Endothelial cell of umbilical vein (primary cell): ENCODE measurements around the gene SLC35A3. TPM values are rescaled to one million over a fixed set of nuclear protein-coding genes. Genes with fewer than 3 reads are reported as not detected.
A peak's percentile ranks its signal among the peaks of the same experiment; 100 is the strongest.

Experiments used
- BruUV-seq: library from RNA; stranded (reverse); fragments of 400-500 nt; replicated peaks from 2 replicates; lab custom pipeline; 2021; lab: Mats Ljungman, UMichigan
- CTCF ChIA-PET: fragments of 300-600, 350-600 bp; sonication (Branson Sonifier 250); formaldehyde crosslinking; loops from one replicate; lab custom pipeline; 2021; ENCODE audit warnings: antibody characterized with exemption, inconsistent platforms; lab: Charles Lee
- POLR2A ChIA-PET: fragments of 300-600, 350-600 bp; sonication (Branson Sonifier 250); formaldehyde crosslinking; loops from one replicate; lab custom pipeline; 2021; ENCODE audit warnings: antibody characterized with exemption, inconsistent platforms; lab: Charles Lee
- DNase-seq: peaks from one replicate; pipeline ENCODE4 v3.0.0-alpha.2; 2011; ENCODE audit warnings: low read depth, low spot score
- FAIRE-seq: peaks from 2 replicates; lab custom pipeline; 2011; peaks lifted over from hg19 to GRCh38; lab: Jason Lieb, UNC
- H2AFZ ChIP-seq: 2 replicates; pipeline ENCODE4 v1.6.0; 2012; ENCODE audit warnings: low read depth, low read length, control low read depth, inconsistent platforms
- H3K27ac ChIP-seq: 2 replicates; pipeline ENCODE4 v1.5.1; 2011; ENCODE audit warnings: low read depth, mild to moderate bottlenecking, control low read depth, low read length, moderate library complexity; ENCODE audit not compliant: insufficient read depth
- H3K27me3 ChIP-seq, 2 experiments: 2 replicates each; pipeline versions ENCODE4 v1.6.0 to v1.6.1; 2011; ENCODE audit warnings: low read length in 2 of 2, mixed read lengths in 1 of 2; ENCODE audit not compliant: control insufficient read depth in 2 of 2, insufficient read depth in 2 of 2
- H3K36me3 ChIP-seq, 2 experiments: 2 replicates in 1 of 2; 3 replicates in 1 of 2; pipeline ENCODE4 v1.5.1; 2011; ENCODE audit warnings: low read length in 2 of 2, mild to moderate bottlenecking in 1 of 2, moderate library complexity in 1 of 2; ENCODE audit not compliant: control insufficient read depth in 2 of 2, insufficient read depth in 2 of 2; ENCODE audit errors: extremely low read depth in 1 of 2
- H3K4me1 ChIP-seq: 3 replicates; pipeline ENCODE4 v1.5.1; 2011; ENCODE audit warnings: mild to moderate bottlenecking, low read length; ENCODE audit not compliant: control insufficient read depth, insufficient read depth; ENCODE audit errors: extremely low read depth
- H3K4me2 ChIP-seq: 2 replicates; pipeline ENCODE4 v1.6.1; 2011; ENCODE audit warnings: low read length, control low read depth, mixed read lengths; ENCODE audit not compliant: insufficient read depth
- H3K4me3 ChIP-seq, 3 experiments: fragments of 200-600 bp in 1 of 3; sonication (generic), shearing (Covaris generic) in 1 of 3; replicated peaks in 1 of 3; 2 replicates each; pipeline ENCODE4 v1.5.1; 2011 to 2016; ENCODE audit warnings: control low read depth in 3 of 3, low read length in 3 of 3, mild to moderate bottlenecking in 2 of 3, inconsistent platforms in 1 of 3, low read depth in 1 of 3, moderate library complexity in 1 of 3; ENCODE audit not compliant: insufficient read depth in 1 of 3
- H3K79me2 ChIP-seq: 2 replicates; pipeline ENCODE4 v1.6.0; 2012; ENCODE audit warnings: low read length, inconsistent platforms; ENCODE audit not compliant: control insufficient read depth, insufficient read depth
- H3K9ac ChIP-seq: replicated peaks from 2 replicates; pipeline ENCODE3; 2011; ENCODE audit warnings: low read length, control low read depth; ENCODE audit not compliant: insufficient read depth; ENCODE audit errors: extremely low read depth
- H3K9me1 ChIP-seq: replicated peaks from 3 replicates; pipeline ENCODE4 v1.6.0; 2011; ENCODE audit warnings: mild to moderate bottlenecking, low read length; ENCODE audit not compliant: control insufficient read depth, insufficient read depth; ENCODE audit errors: extremely low read depth
- H3K9me3 ChIP-seq: replicated peaks from 2 replicates; pipeline ENCODE4 v1.5.1; 2012; ENCODE audit warnings: low read length, inconsistent platforms; ENCODE audit not compliant: control insufficient read depth, insufficient read depth
- H4K20me1 ChIP-seq: replicated peaks from 2 replicates; pipeline ENCODE3; 2011; ENCODE audit warnings: mild to moderate bottlenecking, low read length; ENCODE audit not compliant: control insufficient read depth, insufficient read depth; ENCODE audit errors: extremely low read depth
- EZH2 ChIP-seq: IDR thresholded peaks from 2 replicates; pipeline ENCODE4 v1.6.1; 2012; ENCODE audit warnings: borderline replicate concordance, low read depth, mild to moderate bottlenecking, moderate library complexity, low read length, inconsistent platforms; ENCODE audit not compliant: severe bottlenecking
- FOS ChIP-seq: IDR thresholded peaks from 2 replicates; pipeline ENCODE4 v1.6.1; 2011; ENCODE audit warnings: mild to moderate bottlenecking, low read length, moderate library complexity, borderline replicate concordance; ENCODE audit not compliant: insufficient read depth
- GATA2 ChIP-seq: IDR thresholded peaks from 2 replicates; pipeline ENCODE4 v1.7.0; 2011; ENCODE audit warnings: low read depth, mild to moderate bottlenecking, moderate library complexity, mixed read lengths, low read length; ENCODE audit not compliant: insufficient read length, insufficient read depth
- POLR2A ChIP-seq: IDR thresholded peaks from 2 replicates; pipeline ENCODE4 v1.6.1; 2012; ENCODE audit warnings: low read depth, mild to moderate bottlenecking, control low read depth, low read length
- POLR2AphosphoS5 ChIP-seq: IDR thresholded peaks from 2 replicates; pipeline ENCODE4 v1.6.1; 2012; ENCODE audit warnings: low read depth, mild to moderate bottlenecking, control low read depth, low read length, moderate library complexity; ENCODE audit not compliant: insufficient read depth
- dilution Hi-C: fragments of 300-500 bp; cut with MboI; formaldehyde crosslinking; loops from one replicate; pipeline ENCODE4 v1.15.0; 2019; ENCODE audit warnings: low sequenced_read_pairs; ENCODE audit not compliant: extremely low pct_ligation_motif_present
- intact Hi-C: fragments of 100-400 bp; cut with micrococcal nuclease; formaldehyde crosslinking; loops from one replicate; pipeline ENCODE4 v1.10.0; 2022
- polyA plus RNA-seq, 4 experiments: library from polyadenylated mRNA; depleted of rRNA in 3 of 4; stranded (reverse) in 3 of 4; unstranded in 1 of 4; fragments of >200 nt; gene quantifications; 2 replicates each; pipeline versions ENCODE4 v1.2.1 to v1.2.3, GENCODE V29; 2011 to 2012; ENCODE audit warnings: missing spikeins in 1 of 4
- total RNA-seq: library from RNA; stranded (reverse); gene quantifications from 2 replicates; pipeline ENCODE4 v1.2.3, GENCODE V29; 2021
- TF ChIP-seq, protein P1 (sequence below), 2 donors: IDR thresholded peaks; 1 replicate in 1 of 2; 2 replicates in 1 of 2; pipeline ENCODE4 v1.5.1; 2011; ENCODE audit warnings: low read length in 2 of 2, mild to moderate bottlenecking in 2 of 2, moderate library complexity in 2 of 2, control low read depth in 1 of 2, inconsistent platforms in 1 of 2, low read depth in 1 of 2; ENCODE audit not compliant: insufficient read depth in 1 of 2; ENCODE audit errors: extremely low read depth in 1 of 2

SLC35A3 gene
- total and polyA plus RNA-seq, 2 donors (not counting 3 experiments of a cell fraction or from before 2014, with no cell fraction given) = 3.6 to 19.0 TPM

DNA sequence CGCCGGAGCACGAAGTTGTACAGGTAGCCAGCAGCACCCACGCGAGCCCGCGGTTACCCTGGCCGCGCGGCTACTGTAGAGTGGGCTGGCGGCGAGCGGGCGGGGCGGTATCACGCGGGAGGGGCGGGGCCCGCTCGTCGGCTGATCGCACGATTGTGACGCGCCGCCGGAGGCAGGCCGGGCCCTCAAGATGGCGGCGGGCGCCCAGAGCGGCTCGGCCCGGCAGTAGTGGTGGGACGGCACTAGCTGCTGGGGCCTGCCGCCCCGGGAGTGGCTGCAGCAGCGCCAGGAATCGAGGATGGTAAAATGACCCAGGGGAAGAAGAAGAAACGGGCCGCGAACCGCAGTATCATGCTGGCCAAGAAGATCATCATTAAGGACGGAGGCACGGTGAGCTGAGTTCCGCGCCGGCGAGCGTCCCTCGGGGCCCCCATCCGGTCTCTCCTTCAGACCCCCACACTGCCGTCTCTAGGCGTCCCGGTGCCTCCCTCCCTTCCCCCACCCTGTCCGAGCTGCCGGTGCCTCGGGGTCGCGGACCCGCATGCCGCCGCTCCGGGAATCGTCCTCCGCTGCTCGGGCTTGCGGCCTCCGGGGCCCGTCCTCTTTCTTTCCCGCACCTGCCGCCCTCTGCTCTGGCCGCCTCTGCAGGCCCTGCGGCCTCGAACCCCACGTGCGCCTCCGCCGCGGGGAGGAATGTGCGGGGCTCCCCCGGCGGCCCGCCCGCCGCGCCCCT lies 68.3 kb downstream of the SLC35A3 start:
- peak; percentile 87 for DNase-seq
- Histone ChIP-seq H3K4me3 (peak overlapping the region; percentile 80 to 99 (median 95)), H3K9me3 (no peaks in the 10 kb centered on the region), H4K20me1 (no peaks in the 10 kb centered on the region), H3K27me3 (no peaks in the 10 kb centered on the region), H3K9ac (peak overlapping the region; percentile 98), H3K79me2 (peaks cover 64% of the 10 kb centered on the region), H3K27ac (peak overlapping the region; percentile 96), H3K36me3 (no peaks in the 10 kb centered on the region), H3K4me2 (peak overlapping the region; percentile 100), H3K9me1 (no peaks in the 10 kb centered on the region), H2AFZ (peak overlapping the region; percentile 84), H3K4me1 (peaks cover 24% of the 10 kb centered on the region)
- dilution Hi-C loops (no loop called here), intact Hi-C loops (loop anchor here (1.0 to 10.0 kb wide), 6 partner anchors 95 to 829 kb away; partner anchors contain the start of genes RTCA and TRMT13)
- no peak for FAIRE-seq
- ChIA-PET CTCF (interaction anchor here (1.0 to 1.7 kb wide), 4 partner anchors 228 to 421 kb away, joined by 3 to 7 read pairs (median 4); no protein-coding TSS in a partner anchor), POLR2A (no interaction called here)
- no TSS peak for BruUV-seq
- TF ChIP-seq FOS = no peak
- peak; percentile 97 for TF ChIP-seq POLR2AphosphoS5
- TF ChIP-seq POLR2A = peak; percentile 96
- TF ChIP-seq GATA2 = no peak
- TF ChIP-seq, protein P1, sequence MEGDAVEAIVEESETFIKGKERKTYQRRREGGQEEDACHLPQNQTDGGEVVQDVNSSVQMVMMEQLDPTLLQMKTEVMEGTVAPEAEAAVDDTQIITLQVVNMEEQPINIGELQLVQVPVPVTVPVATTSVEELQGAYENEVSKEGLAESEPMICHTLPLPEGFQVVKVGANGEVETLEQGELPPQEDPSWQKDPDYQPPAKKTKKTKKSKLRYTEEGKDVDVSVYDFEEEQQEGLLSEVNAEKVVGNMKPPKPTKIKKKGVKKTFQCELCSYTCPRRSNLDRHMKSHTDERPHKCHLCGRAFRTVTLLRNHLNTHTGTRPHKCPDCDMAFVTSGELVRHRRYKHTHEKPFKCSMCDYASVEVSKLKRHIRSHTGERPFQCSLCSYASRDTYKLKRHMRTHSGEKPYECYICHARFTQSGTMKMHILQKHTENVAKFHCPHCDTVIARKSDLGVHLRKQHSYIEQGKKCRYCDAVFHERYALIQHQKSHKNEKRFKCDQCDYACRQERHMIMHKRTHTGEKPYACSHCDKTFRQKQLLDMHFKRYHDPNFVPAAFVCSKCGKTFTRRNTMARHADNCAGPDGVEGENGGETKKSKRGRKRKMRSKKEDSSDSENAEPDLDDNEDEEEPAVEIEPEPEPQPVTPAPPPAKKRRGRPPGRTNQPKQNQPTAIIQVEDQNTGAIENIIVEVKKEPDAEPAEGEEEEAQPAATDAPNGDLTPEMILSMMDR (IDR thresholded peaks at IDR 0.05; ENCODE audit: extremely low read depth in 1 of 2, insufficient read depth in 1 of 2, low read depth in 1 of 2, low read length in 2 of 2) = no peak
- TF ChIP-seq EZH2 = no peak
